ENCODE measurements around the gene PCBP1.
A peak's percentile ranks its signal among the peaks of the same experiment; 100 is the strongest.
"Not testable (repeated sequence)": the region's sequence is repeated elsewhere in the genome, so short reads cannot be mapped to it uniquely, and the experiment has no call there.

PCBP1 gene

DNA sequence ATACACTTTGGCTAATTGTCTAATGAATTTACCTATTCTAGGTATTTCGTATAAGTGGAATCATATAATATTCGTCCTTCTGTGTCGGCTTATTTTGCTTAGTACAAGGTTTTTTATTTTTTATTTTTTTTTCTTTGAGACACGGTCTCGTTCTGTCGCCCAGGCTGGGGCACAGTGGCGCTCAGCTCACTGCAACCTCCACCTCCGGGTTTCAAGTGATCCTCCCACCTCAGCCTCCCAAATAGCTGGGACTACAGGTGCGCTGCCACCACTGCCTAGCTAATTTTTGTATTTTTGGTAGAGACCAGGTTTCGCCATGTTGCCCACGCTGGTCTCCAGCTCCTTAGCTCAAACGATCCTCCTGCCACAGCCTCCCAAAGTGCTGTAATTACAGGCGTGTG is 38.2 kb downstream of the PCBP1 start:
- no peak for DNase-seq (ENCODE audit: low spot score)

DNA sequence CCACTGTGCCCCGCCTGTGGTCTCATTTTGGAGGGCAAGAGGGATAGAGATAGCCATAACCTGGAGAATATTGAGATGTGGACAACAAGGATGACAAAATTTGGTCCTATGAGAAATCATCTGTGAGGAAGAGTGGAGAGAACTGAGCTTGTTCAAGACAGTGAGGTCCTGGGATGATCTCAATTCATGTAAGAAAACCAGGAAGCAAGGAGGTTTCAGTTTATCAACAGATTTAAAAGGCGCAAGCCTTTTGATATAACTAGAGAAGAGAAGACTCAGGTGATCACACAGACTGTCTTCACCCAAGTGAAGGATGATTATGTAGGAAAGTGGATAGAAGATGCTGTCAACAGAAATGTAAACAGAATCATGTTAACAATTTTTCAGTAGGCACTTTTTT is 39.1 kb downstream of the PCBP1 start:
- DNase-seq (ENCODE audit: low spot score): no peak

DNA sequence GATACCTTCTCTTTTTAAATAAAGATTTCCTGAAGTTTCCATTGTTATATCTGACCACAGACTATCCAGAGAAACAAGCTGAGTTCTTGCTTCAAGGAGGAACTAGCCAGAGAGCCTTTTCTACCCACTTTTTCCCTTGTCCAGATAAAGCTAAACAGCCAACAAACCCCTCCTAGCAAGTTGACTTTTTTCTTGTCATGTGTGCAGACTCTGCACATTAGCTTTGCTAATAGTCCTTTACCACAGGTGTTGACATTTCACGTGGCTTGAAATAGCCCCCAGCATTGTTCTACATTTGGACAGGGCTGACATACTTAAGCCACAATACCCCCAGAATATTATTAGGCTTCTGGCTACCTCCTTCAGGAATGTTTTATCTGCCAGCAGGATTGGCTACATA is 40.7 kb downstream of the PCBP1 start:
- no peak for DNase-seq (ENCODE audit: low spot score)

DNA sequence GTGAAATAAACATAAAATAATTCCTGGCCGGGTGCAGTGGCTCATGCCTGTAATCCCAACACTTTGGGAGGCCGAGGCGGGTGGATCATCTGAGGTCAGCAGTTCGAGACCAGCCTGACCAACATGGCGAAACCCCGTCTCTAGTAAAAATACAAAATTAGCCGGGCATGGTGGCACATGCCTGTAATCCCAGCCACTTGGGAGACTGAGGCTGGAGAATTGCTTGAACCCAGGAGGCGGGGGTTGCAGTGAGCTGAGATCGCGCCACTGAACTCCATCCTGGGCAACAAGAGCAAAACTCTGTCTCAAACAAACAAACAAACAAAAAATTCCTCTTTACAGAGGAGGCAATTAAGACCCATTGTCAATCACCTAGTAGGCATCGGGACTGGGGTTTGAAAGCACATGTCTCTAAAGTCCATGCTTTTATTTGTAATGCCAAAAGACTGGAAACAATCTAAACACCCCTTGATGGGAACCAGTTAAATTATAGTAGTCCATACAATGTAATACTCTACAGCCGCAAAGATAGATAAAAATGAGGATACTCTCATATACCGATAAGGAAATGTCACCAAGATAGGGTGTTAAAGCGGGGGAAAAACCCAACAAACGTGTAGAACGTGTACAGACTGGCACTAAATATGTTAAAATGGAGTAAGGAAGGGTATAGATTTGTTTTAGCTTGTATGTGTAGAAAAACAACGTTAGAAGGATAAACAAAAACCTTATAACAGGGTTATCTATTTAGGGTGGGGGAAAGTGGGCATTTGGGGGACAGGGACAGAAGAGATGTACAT is 44.3 kb downstream of the PCBP1 start:
- not testable (repeated sequence) for DNase-seq (ENCODE audit: low spot score)

GRCh38 chr2:70132244-70133126 is 45.2 kb downstream of the PCBP1 start:
- DNase-seq (ENCODE audit: low spot score): no peak

DNA sequence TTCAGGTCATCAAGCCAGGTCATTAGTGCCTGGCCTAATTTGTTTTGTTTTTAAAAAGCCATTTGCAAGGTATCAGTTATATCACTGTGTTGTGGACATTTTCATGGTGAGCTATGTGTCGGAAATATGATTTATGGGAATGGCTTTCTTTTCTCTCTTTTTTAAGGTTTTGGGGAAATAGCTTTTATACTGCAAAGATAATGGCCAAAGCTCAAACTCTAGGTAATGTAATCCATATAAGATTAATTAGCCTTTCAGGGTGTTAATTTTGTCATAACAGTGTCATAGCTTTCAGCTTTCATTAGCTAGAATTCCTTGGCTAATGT is 45.8 kb downstream of the PCBP1 start:
- DNase-seq (ENCODE audit: low spot score): no peak

GRCh38 chr2:70133491-70134322 is 46.4 kb downstream of the PCBP1 start:
- DNase-seq (ENCODE audit: low spot score): peak; percentile 61

GRCh38 chr2:70134323-70134983 is 47.2 kb downstream of the PCBP1 start:
- DNase-seq (ENCODE audit: low spot score): not testable (repeated sequence)

Data from D341Med (cell line).